T-helper 22 cell (primary cell): ENCODE data around the gene FOLH1.
"Not testable (repeated sequence)": the region's sequence is repeated elsewhere in the genome, so short reads cannot be mapped to it uniquely, and the experiment has no call there.

Source experiments
- DNase-seq: peaks from one replicate; pipeline ENCODE4 v3.0.0-alpha.2; 2020; ENCODE audit warnings: low read depth

The FOLH1 gene

GRCh38 chr11:49208006-49208721, at the start of gene FOLH1:
TSS of gene FOLH1 (minus strand) at chr11:49208602. CDS start at chr11:49208409, 193 bp downstream.
- DNase-seq, result no peak

DNA sequence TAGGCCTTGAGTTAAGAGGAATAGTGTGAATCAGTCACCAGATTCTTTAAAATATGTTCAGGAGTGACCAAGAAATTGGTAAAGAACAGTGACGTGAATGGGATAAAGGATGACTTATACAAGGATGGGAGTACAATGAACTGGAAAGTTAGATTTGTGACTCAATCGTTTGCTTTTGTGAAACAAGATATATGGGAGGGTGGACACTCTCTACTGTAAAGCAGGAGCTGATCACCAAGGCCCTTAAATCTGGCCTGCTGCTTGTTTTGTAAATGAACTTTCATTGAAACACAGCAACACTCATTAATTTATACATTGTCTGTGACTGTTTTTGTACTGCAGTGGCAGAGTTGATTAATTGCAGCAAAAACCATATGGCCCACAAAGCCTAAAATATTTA, 46.7 kb upstream of the FOLH1 start:
- DNase-seq, result not testable (repeated sequence)

- not testable (repeated sequence) for DNase-seq
Observed at GRCh38 chr11:49251212-49251611, 42.8 kb upstream of the FOLH1 start.

DNA sequence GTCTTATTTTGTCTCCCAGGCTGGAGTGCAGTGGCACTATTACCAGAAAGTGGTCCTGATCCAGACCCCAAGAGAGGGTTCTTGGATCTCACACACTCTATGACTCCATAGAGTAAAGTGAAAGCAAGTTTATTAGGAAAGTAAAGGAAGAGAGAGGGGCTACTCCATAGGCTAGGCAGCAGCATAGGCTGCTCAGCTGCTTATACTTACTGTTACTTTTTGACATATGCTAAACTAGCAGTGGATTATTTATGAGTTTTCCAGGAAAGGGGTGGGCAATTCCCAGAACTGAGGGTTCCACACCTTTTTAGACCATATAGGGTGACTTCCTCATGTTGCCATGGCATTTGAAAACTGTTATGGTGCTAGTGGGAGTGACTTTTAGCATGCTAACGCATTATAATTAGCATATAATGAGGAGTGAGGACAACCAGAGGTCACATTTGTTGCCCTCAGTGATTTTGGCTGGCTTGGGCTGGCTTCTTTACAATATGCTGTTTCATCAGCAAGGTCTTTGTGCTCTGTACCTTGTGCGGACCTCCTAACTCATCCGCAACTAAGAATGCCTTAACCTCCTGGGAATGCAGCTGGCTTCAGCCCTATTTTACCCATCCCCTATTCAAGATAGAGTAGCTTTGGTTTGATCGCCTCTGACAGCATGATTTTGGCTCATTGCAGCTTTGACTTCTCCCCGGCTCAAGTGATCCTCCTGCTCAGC, 42.2 kb upstream of the FOLH1 start:
- not testable (repeated sequence) for DNase-seq

GRCh38 chr11:49249363-49249762, 41.0 kb upstream of the FOLH1 start:
- DNase-seq, result not testable (repeated sequence)

GRCh38 chr11:49233685-49234084, 25.3 kb upstream of the FOLH1 start:
- not testable (repeated sequence) for DNase-seq

DNA sequence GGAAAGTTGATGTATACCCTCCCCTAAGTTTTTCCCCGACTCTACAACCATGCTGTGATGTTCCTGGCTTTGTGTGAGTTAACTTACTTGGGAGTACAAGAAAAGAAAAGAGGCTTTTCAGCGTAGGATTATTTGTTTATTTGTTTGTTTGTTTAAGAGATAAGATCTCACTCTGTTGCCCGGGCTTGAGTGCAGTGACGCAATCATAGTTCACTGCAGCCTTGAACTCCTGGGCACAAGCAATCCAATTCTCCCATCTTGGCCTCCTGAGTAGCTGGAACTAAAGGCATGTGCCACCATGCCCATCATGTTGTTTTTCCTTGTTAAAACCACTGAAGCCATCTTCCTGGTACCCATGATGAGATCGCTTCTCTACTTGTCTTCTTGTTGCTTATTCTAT, 24.6 kb upstream of the FOLH1 start:
- not testable (repeated sequence) for DNase-seq

- DNase-seq, result not testable (repeated sequence)
Observed at GRCh38 chr11:49231725-49232124, 23.3 kb upstream of the FOLH1 start.

DNA sequence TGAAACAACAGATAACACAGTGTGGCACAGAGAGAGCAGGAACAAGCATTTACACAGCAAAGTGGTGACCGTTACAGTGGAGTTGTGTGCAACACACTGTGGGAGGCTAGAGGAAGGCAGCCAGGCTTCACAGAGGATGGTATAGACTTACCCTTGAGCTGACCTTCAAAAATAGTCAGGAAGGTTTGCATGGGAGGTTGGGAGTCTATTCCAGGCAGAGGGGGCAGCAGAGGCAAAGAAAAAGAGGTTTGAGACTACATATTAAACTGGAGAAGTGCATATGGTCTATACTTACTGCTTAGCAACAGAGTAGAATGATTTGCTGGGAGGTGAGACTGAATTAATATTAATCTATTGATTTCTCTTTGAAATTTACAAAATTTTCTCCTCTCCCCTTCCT, 22.1 kb upstream of the FOLH1 start:
- not testable (repeated sequence) for DNase-seq

DNA sequence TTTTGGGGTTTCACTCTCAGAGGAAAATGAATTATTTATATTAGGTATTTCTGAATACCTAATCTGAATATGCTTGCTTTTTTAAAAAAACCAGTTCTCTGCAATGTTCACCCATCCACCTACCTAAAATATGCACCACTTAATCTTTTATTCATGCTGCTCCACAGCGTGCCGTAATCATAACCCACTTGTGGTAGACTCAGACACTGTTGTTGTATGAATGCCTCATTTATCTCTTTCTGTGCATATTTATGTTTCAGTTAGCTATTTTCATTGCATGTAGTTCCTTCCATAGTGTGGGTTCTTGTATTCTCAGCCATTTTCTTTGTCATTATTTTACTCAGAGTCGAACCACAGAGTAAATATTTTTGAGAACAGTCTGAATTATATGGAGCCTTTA, 21.6 kb upstream of the FOLH1 start:
- DNase-seq, result not testable (repeated sequence)

- not testable (repeated sequence) for DNase-seq
Observed at GRCh38 chr11:49229136-49229535, 20.7 kb upstream of the FOLH1 start.

GRCh38 chr11:49225255-49225785, 16.9 kb upstream of the FOLH1 start:
- DNase-seq, result not testable (repeated sequence)

- no peak for DNase-seq
Observed at GRCh38 chr11:49221112-49221511, 12.7 kb upstream of the FOLH1 start.

- no peak for DNase-seq
Observed at GRCh38 chr11:49213026-49213560, 4.7 kb upstream of the FOLH1 start.

DNA sequence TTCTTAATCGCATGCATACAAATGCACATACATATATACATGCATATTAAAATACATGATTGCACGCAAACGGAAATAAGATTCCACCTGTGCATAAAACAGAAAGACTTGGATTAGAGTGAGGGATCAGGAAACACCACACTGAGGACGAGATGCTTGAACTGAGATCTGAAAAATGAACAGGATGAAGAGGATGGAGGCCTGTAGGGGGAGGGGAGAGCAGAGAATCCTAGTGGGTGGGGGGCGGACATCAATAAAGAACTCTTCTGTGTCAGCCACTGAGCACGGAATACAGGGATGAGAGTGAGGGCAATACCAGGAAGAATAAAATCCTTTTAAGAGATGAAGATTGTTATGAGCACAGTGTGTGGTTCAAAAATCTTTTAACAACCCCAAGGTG, 1.4 kb downstream of the FOLH1 start:
- not testable (repeated sequence) for DNase-seq

DNA sequence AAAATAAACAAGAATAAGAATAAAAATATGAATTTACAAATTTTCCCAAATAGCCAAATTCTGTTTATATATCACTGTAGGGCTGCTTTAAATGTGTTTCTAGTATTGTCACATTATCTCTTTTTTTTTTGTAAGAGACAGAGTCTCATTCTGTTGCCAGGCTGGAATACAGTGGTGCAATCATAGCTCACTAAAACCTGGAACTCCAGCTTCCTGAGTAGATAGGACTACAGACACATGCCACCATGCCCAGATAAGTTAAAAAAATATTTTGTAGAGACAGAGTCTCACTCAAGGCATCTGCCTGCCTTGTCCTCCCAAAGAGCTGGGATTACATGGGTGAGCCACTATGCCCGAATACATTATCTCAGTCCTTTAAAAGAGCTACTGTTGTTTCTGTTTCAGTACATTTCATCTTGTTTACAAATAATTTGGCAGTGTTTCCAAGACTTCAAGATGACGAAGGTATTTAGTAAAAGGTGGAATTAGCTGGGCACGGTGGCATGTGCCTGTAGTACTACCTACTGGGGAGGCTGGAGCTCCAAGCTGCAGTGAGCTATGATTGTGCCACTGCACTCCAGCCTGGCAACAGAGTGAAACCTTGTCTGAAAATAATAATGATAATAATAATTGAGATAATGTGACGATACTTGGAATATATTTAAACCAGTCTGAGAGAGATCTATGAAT, 6.0 kb downstream of the FOLH1 start:
- DNase-seq, result no peak

DNA sequence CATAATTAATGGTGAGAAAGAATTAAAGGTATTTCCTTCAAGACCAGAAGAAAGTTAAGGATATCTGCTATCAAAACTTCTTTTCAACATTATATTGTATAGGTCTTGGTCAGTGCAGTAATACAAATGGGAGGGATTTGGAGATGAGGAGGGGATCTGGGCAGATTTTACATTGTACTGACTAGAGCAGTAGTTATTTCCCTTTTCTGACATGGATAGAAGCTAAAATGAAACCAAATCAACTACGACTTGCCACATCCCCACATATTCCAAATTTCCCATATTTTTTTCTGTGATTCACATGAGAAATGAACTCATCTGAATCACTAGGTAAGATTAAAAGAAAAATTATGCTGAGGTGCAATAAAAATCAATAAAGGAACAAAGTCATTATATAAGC, 11.6 kb downstream of the FOLH1 start:
- DNase-seq, result not testable (repeated sequence)

DNA sequence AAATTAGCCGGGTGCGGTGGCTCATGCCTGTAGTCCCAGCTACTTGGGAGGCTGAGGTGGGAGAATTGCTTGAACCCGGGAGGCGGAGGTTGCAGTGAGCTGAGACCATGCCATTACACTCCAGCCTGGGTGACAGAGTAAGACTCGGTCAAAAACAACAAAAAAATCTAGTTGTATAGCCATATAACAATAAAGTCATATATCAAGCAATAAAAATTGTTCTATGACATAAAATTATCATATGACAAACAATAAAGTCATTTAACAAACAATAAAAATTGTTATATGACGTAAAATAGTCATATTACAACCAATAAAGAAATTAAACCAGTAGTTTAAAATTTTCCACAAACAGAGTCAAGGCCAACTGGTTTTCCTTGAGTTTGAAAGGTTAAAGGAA, 12.4 kb downstream of the FOLH1 start:
- DNase-seq, result not testable (repeated sequence)

DNA sequence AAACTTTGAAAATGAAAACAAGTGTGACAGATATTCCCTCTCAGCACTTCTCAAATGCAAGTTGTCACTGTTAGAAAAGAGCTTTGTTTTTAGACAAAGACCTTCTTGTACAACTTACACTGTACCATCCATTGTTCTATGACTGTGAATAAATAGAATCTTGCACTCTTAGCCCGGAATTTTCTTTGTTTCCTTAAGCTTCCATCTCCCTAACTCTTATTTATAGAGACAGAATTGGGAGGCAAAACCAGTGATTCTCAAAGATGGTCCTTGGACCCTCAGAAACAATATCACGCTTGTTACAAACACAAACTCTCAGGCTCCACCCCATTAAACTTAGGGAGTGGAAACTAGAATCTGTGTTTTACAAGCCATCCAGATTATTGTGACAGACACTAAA, 18.1 kb downstream of the FOLH1 start:
- not testable (repeated sequence) for DNase-seq

DNA sequence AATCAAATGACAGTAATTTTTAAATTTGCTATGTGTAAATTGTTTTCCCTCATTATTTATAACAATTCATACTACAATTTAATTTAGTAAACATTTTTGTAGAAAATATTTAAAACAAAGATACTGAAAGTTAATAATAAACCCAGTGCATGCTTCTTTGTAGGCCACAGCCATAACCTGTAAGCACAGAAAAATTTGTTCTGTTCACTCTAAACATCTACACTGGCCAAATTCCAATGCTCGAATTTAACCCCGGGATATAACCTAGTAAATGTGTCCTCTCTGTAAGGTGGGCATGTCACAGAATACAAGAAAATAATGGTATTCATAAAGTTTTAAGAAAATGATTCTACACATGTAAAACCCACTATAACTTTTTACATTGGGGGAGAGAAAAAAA, 22.2 kb downstream of the FOLH1 start:
- not testable (repeated sequence) for DNase-seq

DNA sequence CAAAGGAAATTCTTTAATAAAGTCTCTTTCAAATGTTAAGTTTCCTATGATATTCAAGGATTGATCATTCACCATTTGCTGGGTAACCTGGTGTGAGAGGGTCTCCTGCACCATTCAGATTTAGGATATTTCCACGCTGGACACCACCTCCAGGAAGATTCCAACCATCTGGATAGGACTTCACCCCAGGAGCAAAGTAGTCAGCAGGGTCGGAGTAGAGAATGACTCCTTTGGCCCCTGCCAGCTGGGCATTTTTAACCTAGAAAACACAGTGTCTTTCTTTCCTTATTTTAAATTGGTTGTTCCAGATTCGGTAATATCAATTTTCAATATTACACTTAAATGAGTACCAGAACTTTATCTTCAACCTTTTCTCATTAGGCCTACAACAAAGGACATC, 22.8 kb downstream of the FOLH1 start:
- not testable (repeated sequence) for DNase-seq

- not testable (repeated sequence) for DNase-seq
Observed at GRCh38 chr11:49184756-49185155, 23.6 kb downstream of the FOLH1 start.
